Measurements from ENCODE around the gene TMEM14C.
"Not testable (repeated sequence)": the region's sequence is repeated elsewhere in the genome, so short reads cannot be mapped to it uniquely, and the experiment has no call there.

The TMEM14C gene

GRCh38 chr6:10721850-10722569 lies 860 bp upstream of the TMEM14C start:
- no peak for DNase-seq

- no peak for DNase-seq
Observed at GRCh38 chr6:10722570-10722819, 375 bp upstream of the TMEM14C start.

GRCh38 chr6:10723567-10723881 lies 654 bp downstream of the TMEM14C start:
- DNase-seq = no peak

GRCh38 chr6:10725044-10725443 lies 2.2 kb downstream of the TMEM14C start:
- DNase-seq = no peak

GRCh38 chr6:10725716-10726115 lies 2.8 kb downstream of the TMEM14C start:
- no peak for DNase-seq

GRCh38 chr6:10730254-10730653 lies 7.4 kb downstream of the TMEM14C start:
- DNase-seq = no peak

- peak; percentile 49 for DNase-seq
Observed at GRCh38 chr6:10733151-10733715, 10.4 kb downstream of the TMEM14C start.

GRCh38 chr6:10733863-10734262 lies 11.0 kb downstream of the TMEM14C start:
- no peak for DNase-seq

GRCh38 chr6:10736731-10737130 lies 13.9 kb downstream of the TMEM14C start:
- DNase-seq = no peak

GRCh38 chr6:10740061-10740460 lies 17.2 kb downstream of the TMEM14C start:
- no peak for DNase-seq

- DNase-seq = not testable (repeated sequence)
Observed at GRCh38 chr6:10741643-10742042, 18.8 kb downstream of the TMEM14C start.

GRCh38 chr6:10742251-10742650 lies 19.4 kb downstream of the TMEM14C start:
- DNase-seq = no peak

GRCh38 chr6:10743515-10743914 lies 20.6 kb downstream of the TMEM14C start:
- DNase-seq = no peak

- no peak for DNase-seq
Observed at GRCh38 chr6:10745116-10745515, 22.2 kb downstream of the TMEM14C start.

GRCh38 chr6:10746915-10747250 lies 24.0 kb downstream of the TMEM14C start:
- DNase-seq = no peak

- peak; percentile 98 for DNase-seq
Observed at GRCh38 chr6:10747251-10747972, 24.5 kb downstream of the TMEM14C start, which contains the start of gene TMEM14B. TSS of gene TMEM14B (plus strand) at chr6:10747805. CDS start at chr6:10749246, 1,441 bp downstream.

- DNase-seq = no peak
Observed at GRCh38 chr6:10749734-10750133, 26.9 kb downstream of the TMEM14C start.

- DNase-seq = not testable (repeated sequence)
Observed at GRCh38 chr6:10750568-10750967, 27.7 kb downstream of the TMEM14C start.

GRCh38 chr6:10751757-10752156 lies 28.9 kb downstream of the TMEM14C start:
- DNase-seq = peak; percentile 23

- no peak for DNase-seq
Observed at GRCh38 chr6:10756085-10756484, 33.2 kb downstream of the TMEM14C start.

GRCh38 chr6:10759312-10759839 lies 36.5 kb downstream of the TMEM14C start:
- DNase-seq = peak; percentile 44

- no peak for DNase-seq
Observed at GRCh38 chr6:10759884-10760329, 37.0 kb downstream of the TMEM14C start.

GRCh38 chr6:10763006-10763405 lies 40.1 kb downstream of the TMEM14C start:
- DNase-seq = no peak

- no peak for DNase-seq
Observed at GRCh38 chr6:10769419-10769818, 46.5 kb downstream of the TMEM14C start.

Data from CD4-positive, alpha-beta T cell treated with Interleukin-21 for 1 hour (primary cell).